ENCODE measurements around the gene TRPM4. TPM values are rescaled to one million over a fixed set of nuclear protein-coding genes. Genes with fewer than 3 reads are reported as not detected.
A peak's percentile ranks its signal among the peaks of the same experiment; 100 is the strongest.

The TRPM4 gene
- total RNA-seq, 4 donors from 2014 or later, result 16.3 to 38.5 (median 17.3) TPM

- no peaks in the 10 kb centered on the region for H3K9me3 ChIP-seq
- H3K27ac ChIP-seq, result peak overlapping the region in 1 of 4 donors; percentile 15
- H3K36me3 ChIP-seq, result peaks cover 0 to 30% of the 10 kb centered on the region in 2 donors
- H3K4me3 ChIP-seq, result no peak overlapping the region
- H3K27me3 ChIP-seq, result no peaks in the 10 kb centered on the region
- ATAC-seq, result no peak
- WGBS, 2 donors (ENCODE audit: low coverage in 1 of 2), result 74 to 75% methylated on average over 7 to 8 of the region's 11 CpGs
- H3K4me1 ChIP-seq, result peaks cover 0 to 44% (median 3%) of the 10 kb centered on the region in 3 donors
- TF ChIP-seq POLR2A (IDR thresholded peaks at IDR 0.05) (no peak), POLR2AphosphoS5 (IDR thresholded peaks at IDR 0.05) (no peak), CTCF (IDR thresholded peaks at IDR 0.05) (no peak), EP300 (IDR thresholded peaks at IDR 0.05) (no peak)
Measured at GRCh38 chr19:49111218-49111998, 46.2 kb upstream of the TRPM4 start.

GRCh38 chr19:49113762-49114629, 43.6 kb upstream of the TRPM4 start, which contains the start of gene LIN7B:
Gene LIN7B, plus strand, starts transcription at chr19:49114370. Its CDS starts 35 bp downstream, at chr19:49114405.
- TF ChIP-seq CTCF (IDR thresholded peaks at IDR 0.05), result peak in 3 of 4 experiments; percentile 66 to 70 (median 66)
- TF ChIP-seq POLR2A (IDR thresholded peaks at IDR 0.05), result no peak
- Histone ChIP-seq H3K36me3 (peaks cover 0 to 4% of the 10 kb centered on the region in 2 donors), H3K9me3 (no peaks in the 10 kb centered on the region), H3K4me3 (peak within 1 kb of the TSS; percentile 54 to 94), H3K4me1 (peaks cover 0 to 62% (median 11%) of the 10 kb centered on the region in 3 donors), H3K27ac (peak within 1 kb of the TSS; percentile 35 to 90 (median 88)), H3K27me3 (no peaks in the 10 kb centered on the region)
- ATAC-seq, result peak; percentile 77
- 0 to 1% methylated on average over 3 to 6 of the region's 66 CpGs for WGBS, 2 donors (ENCODE audit: low coverage in 1 of 2)

DNA sequence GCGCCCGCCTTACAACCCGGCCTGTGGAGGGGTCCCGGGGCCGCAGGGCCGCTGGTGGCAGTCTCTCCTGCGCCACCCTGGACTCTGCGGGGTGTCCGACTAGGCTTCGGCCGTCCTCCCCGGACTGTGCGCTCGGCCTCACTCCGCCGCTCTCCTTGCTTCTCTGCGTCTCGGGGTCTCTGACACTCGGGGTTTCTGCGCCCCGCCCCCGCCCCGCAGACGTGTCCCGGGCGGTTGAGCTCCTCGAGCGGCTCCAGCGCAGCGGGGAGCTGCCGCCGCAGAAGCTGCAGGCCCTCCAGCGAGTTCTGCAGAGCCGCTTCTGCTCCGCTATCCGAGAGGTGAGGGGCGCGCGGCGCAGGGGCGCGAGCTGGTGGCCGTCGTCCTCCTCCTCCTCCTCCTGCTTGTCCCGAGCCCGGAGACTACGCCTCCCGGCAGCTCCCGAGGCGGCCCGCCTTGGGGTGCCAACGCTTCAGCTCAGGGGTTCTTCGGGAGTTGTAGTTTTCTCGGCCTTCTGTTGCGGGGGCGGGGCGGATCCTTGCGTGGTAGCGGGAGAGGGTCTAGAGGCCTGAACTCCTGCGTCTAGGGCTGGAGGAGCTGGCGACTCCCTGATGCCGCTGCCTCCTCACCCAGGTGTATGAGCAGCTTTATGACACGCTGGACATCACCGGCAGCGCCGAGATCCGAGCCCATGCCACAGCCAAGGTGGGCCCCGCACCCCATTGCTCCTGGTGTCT, 42.8 kb upstream of the TRPM4 start:
- Histone ChIP-seq H3K4me3 (peak overlapping the region; percentile 54 to 94), H3K4me1 (peaks cover 4 to 69% (median 16%) of the 10 kb centered on the region in 3 donors), H3K9me3 (no peaks in the 10 kb centered on the region), H3K36me3 (no peaks in the 10 kb centered on the region), H3K27me3 (no peaks in the 10 kb centered on the region), H3K27ac (peak overlapping the region; percentile 35 to 90 (median 88))
- ATAC-seq, result no peak
- no peak for TF ChIP-seq EP300 (IDR thresholded peaks at IDR 0.05)
- peak in 1 of 2 donors; percentile 13 for TF ChIP-seq POLR2A (IDR thresholded peaks at IDR 0.05)
- no peak for TF ChIP-seq POLR2AphosphoS5 (IDR thresholded peaks at IDR 0.05)
- no peak for TF ChIP-seq CTCF (IDR thresholded peaks at IDR 0.05)
- 46 to 100% methylated on average over 1 to 9 of the region's 68 CpGs for WGBS, 2 donors (ENCODE audit: low coverage in 1 of 2)

DNA sequence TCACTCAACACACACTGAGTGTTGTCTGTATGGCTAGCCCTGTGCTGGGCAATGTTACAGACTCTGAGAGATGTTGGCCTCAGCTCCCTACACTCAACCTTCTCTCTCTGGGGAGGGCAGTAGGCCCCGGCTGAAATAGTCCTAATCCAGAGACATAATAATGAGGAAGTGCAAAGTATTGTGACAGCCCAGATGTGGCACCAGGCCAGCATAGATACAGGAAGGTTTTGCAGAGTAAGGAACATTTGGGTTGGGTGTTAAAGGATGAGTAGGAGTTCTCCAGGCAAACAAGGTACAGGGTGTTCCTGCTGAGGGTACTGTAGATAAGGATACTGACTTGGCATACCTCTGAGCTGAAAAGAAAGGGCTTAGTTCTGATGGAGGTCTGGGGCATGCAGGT, 41.0 kb upstream of the TRPM4 start:
- TF ChIP-seq CTCF (IDR thresholded peaks at IDR 0.05) (no peak), POLR2A (IDR thresholded peaks at IDR 0.05) (no peak), POLR2AphosphoS5 (IDR thresholded peaks at IDR 0.05) (no peak), EP300 (IDR thresholded peaks at IDR 0.05) (no peak)

More for the DNA sequence above, 41.0 kb upstream of the TRPM4 start:
- 63% methylated on average over 1 of the region's 1 CpG; no CpG with 5 or more reads in 1 of the 2 donors for WGBS, 2 donors (ENCODE audit: low coverage in 1 of 2)
- Histone ChIP-seq H3K36me3 (no peaks in the 10 kb centered on the region), H3K9me3 (no peaks in the 10 kb centered on the region), H3K27me3 (no peaks in the 10 kb centered on the region), H3K27ac (no peak overlapping the region), H3K4me1 (peaks cover 4 to 63% (median 23%) of the 10 kb centered on the region in 3 donors), H3K4me3 (no peak overlapping the region)
- no peak for ATAC-seq

All from gastroesophageal sphincter (tissue), 4 donors.